GM12878 (cell line): ENCODE measurements around the gene TRIM72. TPM values are rescaled to one million over a fixed set of nuclear protein-coding genes. Genes with fewer than 3 reads are reported as not detected.

ENCODE experiments used
- ATAC-seq: fragments of 200-7000 bp; cut with Tn5 transposase; 3 replicates; pipeline ENCODE4 v1.9.1; 2020; ENCODE audit warnings: mild to moderate bottlenecking, moderate library complexity
- BruUV-seq: library from RNA; stranded (reverse); fragments of 400-500 nt; replicated peaks from 2 replicates; lab custom pipeline; 2021; lab: Mats Ljungman, UMichigan
- CTCF ChIA-PET: fragments of 300-600 bp; sonication (Branson Sonifier 250); formaldehyde crosslinking; extraction: SDS; loops from one replicate; lab custom pipeline; 2021; ENCODE audit warnings: inconsistent platforms; lab: Yijun Ruan, JAX
- POLR2A ChIA-PET: fragments of 350-600 bp; formaldehyde crosslinking; extraction: SDS; loops from one replicate; lab custom pipeline; 2021; ENCODE audit warnings: inconsistent platforms; lab: Charles Lee
- RAD21 ChIA-PET: fragments of 300-600 bp; sonication (Branson Sonifier 250); formaldehyde crosslinking; loops from one replicate; lab custom pipeline; 2023; ENCODE audit warnings: antibody characterized with exemption; ENCODE audit not compliant: unreplicated experiment; lab: Charles Lee
- SMC1A ChIA-PET: fragments of 300-600 bp; sonication (Branson Sonifier 250); formaldehyde crosslinking; loops from one replicate; lab custom pipeline; 2023; ENCODE audit not compliant: unreplicated experiment, uncharacterized antibody; lab: Charles Lee
- DNase-seq: peaks from one replicate; pipeline ENCODE4 v3.0.0-alpha.2; 2011; ENCODE audit warnings: low read depth, low spot score
- FAIRE-seq: peaks from 3 replicates; lab custom pipeline; 2011; peaks lifted over from hg19 to GRCh38; lab: Jason Lieb, UNC
- H2AFZ ChIP-seq: 2 replicates; pipeline ENCODE4 v1.6.0; 2011; ENCODE audit warnings: low read depth, low read length, control low read depth; ENCODE audit not compliant: control insufficient read depth
- H3K27ac ChIP-seq: 2 replicates; pipeline ENCODE4 v1.5.1; 2011; ENCODE audit warnings: control low read depth; ENCODE audit not compliant: control insufficient read depth, insufficient read depth
- H3K27me3 ChIP-seq, 2 experiments: replicated peaks in 1 of 2; 2 replicates each; pipeline versions ENCODE4 v1.6.0 to v1.6.1; 2011; ENCODE audit warnings: low read length in 1 of 2; ENCODE audit not compliant: control insufficient read depth in 2 of 2, insufficient read depth in 2 of 2
- H3K36me3 ChIP-seq, 2 experiments: 2 replicates each; pipeline ENCODE4 v1.5.1; 2011; ENCODE audit warnings: low read length in 1 of 2; ENCODE audit not compliant: control insufficient read depth in 2 of 2, insufficient read depth in 2 of 2
- H3K4me1 ChIP-seq: 2 replicates; pipeline ENCODE4 v1.6.1; 2011; ENCODE audit warnings: mild to moderate bottlenecking, low read length, moderate library complexity, mixed read lengths; ENCODE audit not compliant: control insufficient read depth, insufficient read depth
- H3K4me2 ChIP-seq: 2 replicates; pipeline ENCODE4 v1.6.0; 2011; ENCODE audit warnings: control low read depth; ENCODE audit not compliant: control insufficient read depth, insufficient read depth
- H3K4me3 ChIP-seq: fragments of 200-600 bp; sonication (generic); 2 replicates; pipeline ENCODE4 v1.5.1; 2016
- H3K79me2 ChIP-seq: 2 replicates; pipeline ENCODE4 v1.6.0; 2011; ENCODE audit warnings: low read length; ENCODE audit not compliant: control insufficient read depth, insufficient read depth
- H3K9ac ChIP-seq: 2 replicates; pipeline ENCODE4 v1.8.0; 2011; ENCODE audit warnings: low read length, control low read depth, mixed read lengths; ENCODE audit not compliant: control insufficient read depth, insufficient read depth
- H3K9me3 ChIP-seq: replicated peaks from 3 replicates; pipeline ENCODE4 v1.5.1; 2011; ENCODE audit warnings: mild to moderate bottlenecking, low read length; ENCODE audit not compliant: control insufficient read depth, insufficient read depth
- H4K20me1 ChIP-seq: 2 replicates; pipeline ENCODE4 v1.6.0; 2011; ENCODE audit not compliant: control insufficient read depth, insufficient read depth
- BACH1 ChIP-seq: fragments of 450-650 bp; IDR thresholded peaks from 2 replicates; pipeline ENCODE4 v1.6.1; 2017; ENCODE audit warnings: mild to moderate bottlenecking, borderline replicate concordance
- CBX3 ChIP-seq: fragments of 200-600 bp; sonication (generic); IDR thresholded peaks from 2 replicates; pipeline ENCODE4 v1.6.1; 2016; ENCODE audit warnings: low read depth, borderline replicate concordance
- MXI1 ChIP-seq: fragments of 150-350 bp; IDR thresholded peaks from 2 replicates; pipeline ENCODE4 v1.6.1; 2011; ENCODE audit warnings: low read depth, mild to moderate bottlenecking, inconsistent platforms, low read length, improper control_type of control experiment
- NR2C2 ChIP-seq: IDR thresholded peaks from 2 replicates; pipeline ENCODE4 v1.6.1; 2011; ENCODE audit warnings: borderline replicate concordance, low read depth; ENCODE audit not compliant: control insufficient read depth, insufficient read length
- PKNOX1 ChIP-seq: fragments of 450-650 bp; IDR thresholded peaks from 2 replicates; pipeline ENCODE4 v1.6.1; 2016; ENCODE audit warnings: mild to moderate bottlenecking
- POLR2A ChIP-seq: IDR thresholded peaks from 2 replicates; pipeline ENCODE4 v1.6.1; 2011; ENCODE audit warnings: low read depth, mild to moderate bottlenecking, low read length
- POLR2AphosphoS2 ChIP-seq: IDR thresholded peaks from 2 replicates; pipeline ENCODE4 v1.6.1; 2011; ENCODE audit warnings: low read depth, mild to moderate bottlenecking, low read length, improper control_type of control experiment, moderate library complexity
- POLR2AphosphoS5 ChIP-seq: IDR thresholded peaks from 2 replicates; pipeline ENCODE4 v1.6.1; 2011; ENCODE audit warnings: mild to moderate bottlenecking, low read length, inconsistent platforms
- POU2F2 ChIP-seq: IDR thresholded peaks from 3 replicates; pipeline ENCODE4 v1.6.1; 2011; ENCODE audit warnings: low read depth, mild to moderate bottlenecking, low read length, borderline replicate concordance
- SIN3A ChIP-seq: IDR thresholded peaks from 2 replicates; pipeline ENCODE4 v1.6.1; 2012; ENCODE audit warnings: low read depth, low read length, improper control_type of control experiment
- SMAD1 ChIP-seq: fragments of 450-650 bp; IDR thresholded peaks from 2 replicates; pipeline ENCODE4 v1.6.1; 2018; ENCODE audit warnings: mild to moderate bottlenecking, low read depth; ENCODE audit not compliant: partially characterized antibody
- SMAD5 ChIP-seq: IDR thresholded peaks from 2 replicates; pipeline ENCODE4 v1.6.1; 2016; ENCODE audit warnings: antibody characterized with exemption, low read depth
- WGBS: methylation state at CpG from one replicate; pipeline ENCODE4 v1.1.6; 2016; ENCODE audit warnings: low lambda C conversion rate; ENCODE audit not compliant: insufficient replicate concordance, insufficient coverage; ENCODE audit errors: missing lambda C conversion rate; 5-methylcytosine and 5-hydroxymethylcytosine counted together
- in situ Hi-C: fragments of 300-500 bp; cut with MboI; formaldehyde crosslinking; loops from 9 replicates; pipeline ENCODE4 v1.14.3; 2018; ENCODE audit warnings: mixed read lengths
- intact Hi-C: fragments of 100-400 bp; cut with micrococcal nuclease; formaldehyde crosslinking; loops from one replicate; pipeline ENCODE4 v1.14.2; 2022; ENCODE audit not compliant: unreplicated experiment
- polyA plus RNA-seq, 11 experiments: library from polyadenylated mRNA; depleted of rRNA in 4 of 11; unstranded in 6 of 11; stranded (reverse) in 5 of 11; fragments of >200 nt; fragmentation: Nextera tagmentation in 4 of 11; fragmentation: Illumina TruSeq in 1 of 11; extraction: Ambion mirVana in 4 of 11; extraction: Trizol in 1 of 11; gene quantifications; 1 replicate in 1 of 11; 2 replicates in 10 of 11; pipeline versions ENCODE4 v1.2.1 to v1.2.3, GENCODE V29; 2011 to 2016; ENCODE audit warnings: inconsistent platforms in 2 of 11, missing spikeins in 2 of 11, low read depth in 1 of 11
- total RNA-seq, 4 experiments: library from RNA; depleted of rRNA in 3 of 4; stranded (reverse); fragments of >200 nt in 3 of 4; fragmentation: Illumina TruSeq in 1 of 4; extraction: Trizol in 1 of 4; gene quantifications; 2 replicates each; pipeline versions ENCODE4 v1.2.1 to v1.2.3, GENCODE V29; 2013 to 2021

Gene TRIM72
- total and polyA plus RNA-seq, 10 of the 15 experiments (the other 5 are each of a cell fraction or from before 2014, with no cell fraction given) = 0.03 to 1.2 (median 0.23) TPM; not detected in 1

GRCh38 chr16:31191697-31192428 lies 22.1 kb upstream of the TRIM72 start:
- TF ChIP-seq POLR2AphosphoS5 = peak; percentile 76
- peak; percentile 63; the same call in 1 of the 3 replicates for TF ChIP-seq POU2F2
- peak; percentile 73 for TF ChIP-seq POLR2A
- TF ChIP-seq PKNOX1 = no peak
- no peak for TF ChIP-seq SMAD1
- no peak for TF ChIP-seq CBX3
- TF ChIP-seq BACH1 = peak; percentile 12; the same call in 1 of the 2 replicates
- no peak for TF ChIP-seq NR2C2
- TF ChIP-seq SMAD5 = peak; percentile 44; the same call in 1 of the 2 replicates
- TF ChIP-seq MXI1 = no peak
- TF ChIP-seq SIN3A = no peak
- peak; percentile 74 for TF ChIP-seq POLR2AphosphoS2
- Histone ChIP-seq H3K9me3 (no peaks in the 10 kb centered on the region), H3K79me2 (peaks cover 20% of the 10 kb centered on the region), H4K20me1 (no peaks in the 10 kb centered on the region; the same call in 1 of the 2 replicates), H3K4me2 (no peak overlapping the region), H3K9ac (no peak overlapping the region), H3K36me3 (peaks cover 35 to 73% of the 10 kb centered on the region in 2 experiments), H3K4me1 (peaks cover 4% of the 10 kb centered on the region), H2AFZ (no peak overlapping the region), H3K27ac (no peak overlapping the region), H3K27me3 (no peaks in the 10 kb centered on the region), H3K4me3 (no peak overlapping the region)
- ATAC-seq = peak; percentile 17
- WGBS = 60% methylated on average over 5 of the region's 5 CpGs
- in situ Hi-C loops = no loop called here
- ChIA-PET POLR2A (no interaction called here), SMC1A (interaction anchor here (0.7 kb wide), 2 partner anchors 12 to 159 kb away, joined by 3 to 4 read pairs; partner anchors contain the start of gene FUS), CTCF (interaction anchor here (1.2 to 1.5 kb wide), 2 partner anchors 10 to 167 kb away, joined by 3 to 4 read pairs; no protein-coding TSS in a partner anchor), RAD21 (no interaction called here)
- DNase-seq = no peak
- BruUV-seq = no TSS peak
- FAIRE-seq = no peak
- intact Hi-C loops = no loop called here
